GM21619 (cell line): ENCODE results near the gene MYO1E.
"Not testable (repeated sequence)": the region's sequence is repeated elsewhere in the genome, so short reads cannot be mapped to it uniquely, and the experiment has no call there.

Source experiments
- ATAC-seq: cut with Tn5 transposase; IDR thresholded peaks from one replicate; pipeline ENCODE4 v1.9.1; 2021; ENCODE audit not compliant: unreplicated experiment

Gene MYO1E

DNA sequence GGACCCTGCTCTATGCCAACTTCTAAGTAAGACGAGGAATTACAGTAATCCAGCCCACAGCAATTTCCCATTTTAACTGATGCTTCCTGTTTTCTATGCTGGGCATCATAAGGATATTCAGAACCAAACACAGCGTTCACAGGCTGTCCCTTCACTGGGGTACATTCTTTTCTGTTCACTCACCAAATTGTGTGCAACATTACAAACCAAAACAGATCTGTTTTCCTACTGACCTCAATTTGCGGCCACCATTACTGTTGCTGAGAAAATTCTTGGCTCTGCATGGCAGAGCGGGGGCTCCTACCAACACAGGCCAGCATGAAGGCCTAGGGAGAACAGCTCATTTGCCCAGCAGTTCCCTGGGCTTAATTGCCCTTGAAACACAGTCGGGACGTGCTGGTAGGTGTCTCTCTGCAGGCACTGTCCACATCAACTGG, 76.5 kb downstream of the MYO1E start:
- ATAC-seq: no peak

DNA sequence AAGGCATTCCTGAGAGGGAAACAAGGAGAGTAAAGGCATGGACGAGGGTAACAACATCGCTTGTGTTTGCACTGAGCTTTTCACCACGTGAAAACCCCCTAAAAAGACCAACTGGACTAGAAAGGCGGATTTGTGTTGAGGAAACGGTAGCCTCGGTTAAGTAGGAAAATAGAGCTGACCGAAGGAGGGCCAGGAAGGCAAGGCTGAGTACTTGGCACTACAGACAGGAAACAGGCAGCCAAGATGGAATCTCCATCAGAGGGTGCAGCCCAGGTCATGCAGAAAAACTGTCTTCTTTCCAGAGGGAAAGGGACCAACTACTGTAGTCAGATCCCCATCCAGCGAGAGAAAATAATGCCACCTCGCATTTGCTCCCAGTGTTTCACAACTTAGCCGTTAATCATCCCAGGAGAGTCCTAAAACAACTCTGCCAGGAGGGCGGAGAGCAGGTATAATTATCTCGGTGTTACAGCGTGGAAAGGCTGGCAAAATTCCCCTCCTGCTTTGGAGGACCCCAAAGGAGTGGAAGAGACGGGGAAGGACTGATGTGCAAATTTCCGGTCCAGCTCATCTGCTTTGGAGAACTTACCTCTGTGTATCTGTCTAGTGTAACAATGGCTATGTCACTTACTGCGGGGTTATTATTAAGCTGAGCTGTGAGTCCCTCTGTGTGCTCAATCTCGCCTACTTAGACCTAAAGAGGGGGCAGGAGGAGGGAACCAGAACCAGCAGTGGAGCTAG, 77.2 kb downstream of the MYO1E start:
- ATAC-seq: no peak

DNA sequence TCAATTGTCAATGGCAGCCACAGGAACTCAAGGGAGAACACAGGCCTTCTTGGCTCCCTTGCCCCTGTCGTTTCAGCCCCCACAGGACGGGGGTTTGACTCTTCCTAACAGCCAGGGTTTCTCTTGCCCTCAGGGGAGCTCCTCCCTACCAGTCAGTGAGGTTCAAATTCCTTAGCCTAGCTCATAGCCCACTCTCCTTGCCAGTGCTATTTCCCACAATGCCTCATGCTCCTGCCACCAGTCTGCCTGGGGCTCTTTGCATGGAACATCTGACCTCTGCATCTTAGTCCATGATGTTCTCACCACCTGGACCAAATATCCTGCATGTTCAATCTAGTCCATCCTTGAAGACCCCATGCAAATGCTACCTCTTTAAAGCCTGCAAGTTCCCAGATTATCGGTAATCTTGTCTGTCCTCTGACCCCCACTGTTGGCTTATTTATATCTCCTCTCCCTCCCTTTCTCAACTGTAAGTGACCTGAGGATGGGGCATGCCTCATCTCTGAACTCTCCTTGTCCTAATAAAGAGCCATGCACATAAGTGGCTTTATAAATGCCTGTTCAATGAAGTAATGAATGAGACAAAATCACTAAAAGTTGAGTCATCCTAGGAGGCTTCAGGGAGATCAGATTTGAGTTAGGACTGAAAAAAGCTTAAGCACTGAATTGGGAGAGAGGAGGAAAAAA, 78.0 kb downstream of the MYO1E start:
- no peak for ATAC-seq

DNA sequence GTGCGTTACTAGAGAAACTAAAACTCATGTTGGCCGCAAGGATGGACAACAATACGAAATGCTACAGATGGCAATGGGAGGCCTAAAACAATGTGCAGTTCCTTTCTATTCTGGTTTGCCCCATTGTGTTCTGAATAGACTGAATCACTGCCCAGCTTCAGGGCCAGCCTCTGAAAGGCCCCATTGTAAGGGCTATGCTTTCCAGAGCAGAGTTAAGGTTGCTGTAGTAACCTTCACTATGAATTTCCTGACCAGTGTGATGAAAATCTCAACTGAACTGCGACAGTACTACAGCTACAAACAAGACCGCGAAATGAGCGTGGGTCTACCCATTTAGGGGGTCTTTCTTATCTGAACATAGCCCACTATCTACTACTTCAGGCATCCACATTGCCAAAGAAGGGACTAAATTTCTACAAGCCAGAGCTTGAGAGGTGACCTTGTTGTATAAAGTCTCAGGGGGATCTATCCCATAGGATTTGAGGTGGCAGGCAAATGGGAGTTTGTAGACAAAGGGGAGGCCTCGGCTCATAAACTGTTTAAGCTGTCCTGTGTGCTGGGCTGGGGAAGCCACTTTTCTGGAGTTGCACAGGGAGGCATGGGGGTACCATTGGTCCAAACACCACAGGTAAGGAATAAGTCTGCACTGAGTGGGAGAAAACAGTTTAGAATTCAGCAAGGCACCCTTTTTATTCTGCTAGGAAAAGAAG, 80.1 kb downstream of the MYO1E start:
- no peak for ATAC-seq

DNA sequence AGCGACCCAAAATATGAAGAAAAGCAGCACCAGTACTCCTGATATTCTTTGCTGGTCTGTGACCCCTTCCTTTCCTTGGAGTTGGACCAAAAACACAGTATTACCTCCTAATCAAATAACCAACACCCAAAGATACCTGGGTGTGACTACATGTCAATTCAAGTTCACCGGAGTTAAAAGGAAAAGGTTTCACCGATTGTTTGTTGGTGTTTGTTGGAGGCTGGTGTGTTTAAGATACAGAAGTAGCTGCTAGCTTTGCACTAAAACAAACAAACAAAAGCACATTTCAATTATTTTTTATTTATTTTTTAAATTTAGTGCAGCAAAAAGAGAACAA, 81.5 kb downstream of the MYO1E start:
- no peak for ATAC-seq

DNA sequence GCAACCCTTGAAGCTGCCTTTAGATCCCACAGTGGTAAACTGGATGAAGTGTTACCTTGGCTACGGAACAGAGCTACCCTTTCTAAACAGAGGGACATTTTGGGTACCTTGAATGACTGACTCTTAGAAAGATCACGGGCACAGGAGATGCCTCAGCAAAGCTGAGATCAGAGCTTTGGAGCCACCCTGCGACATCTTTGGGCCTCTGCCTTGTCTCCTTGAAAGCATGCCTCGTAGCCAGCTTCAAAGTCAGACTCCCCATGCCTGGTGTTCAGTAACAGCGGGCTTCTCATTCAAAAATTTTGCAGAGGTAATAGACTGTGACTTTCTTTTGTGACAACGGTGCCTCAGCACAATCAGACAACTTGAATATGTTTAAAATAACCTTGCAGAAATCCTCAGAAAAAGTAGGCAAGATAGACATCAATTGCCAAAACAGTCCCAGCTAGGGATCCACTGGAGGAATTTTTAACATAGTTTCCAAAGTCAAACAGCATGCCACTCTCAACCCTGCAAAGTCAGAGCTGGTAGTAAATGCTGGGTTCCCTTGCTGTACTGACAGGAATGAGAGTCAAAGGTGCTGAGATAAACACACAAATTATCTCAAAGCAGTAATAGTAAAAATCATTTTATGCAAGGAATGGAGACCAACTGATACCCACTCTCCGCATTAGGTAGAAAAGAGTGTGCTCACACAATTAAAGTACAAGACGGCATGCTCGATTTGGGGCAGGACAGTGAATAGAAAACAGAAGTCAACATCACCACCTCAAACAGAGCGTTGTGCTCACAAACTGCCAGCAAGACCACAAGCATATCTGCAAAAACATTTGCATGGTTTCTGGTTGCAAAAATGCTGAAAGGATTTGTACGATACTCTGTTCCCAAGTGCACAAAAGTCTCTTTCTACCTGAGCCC, 82.1 kb downstream of the MYO1E start:
- peak; percentile 52 for ATAC-seq

DNA sequence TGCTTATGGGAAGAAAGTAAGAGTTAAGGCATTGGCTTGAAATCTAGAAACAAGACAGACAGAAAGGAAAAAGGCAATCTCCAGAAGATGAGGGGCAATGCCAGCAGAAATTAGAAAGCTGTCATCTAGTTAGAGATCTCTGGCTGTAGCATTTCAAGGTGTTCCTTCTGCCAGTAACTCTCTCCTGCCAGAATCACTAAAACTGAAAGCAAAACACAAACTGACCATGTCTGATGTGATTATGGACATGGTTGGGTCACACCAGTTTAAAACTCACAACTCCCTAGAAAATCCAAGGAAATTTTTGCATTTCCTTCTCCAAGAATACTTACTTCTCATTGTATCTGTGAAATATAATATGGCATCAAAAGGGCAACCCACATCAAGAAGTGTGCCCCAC, 83.1 kb downstream of the MYO1E start:
- ATAC-seq: no peak

DNA sequence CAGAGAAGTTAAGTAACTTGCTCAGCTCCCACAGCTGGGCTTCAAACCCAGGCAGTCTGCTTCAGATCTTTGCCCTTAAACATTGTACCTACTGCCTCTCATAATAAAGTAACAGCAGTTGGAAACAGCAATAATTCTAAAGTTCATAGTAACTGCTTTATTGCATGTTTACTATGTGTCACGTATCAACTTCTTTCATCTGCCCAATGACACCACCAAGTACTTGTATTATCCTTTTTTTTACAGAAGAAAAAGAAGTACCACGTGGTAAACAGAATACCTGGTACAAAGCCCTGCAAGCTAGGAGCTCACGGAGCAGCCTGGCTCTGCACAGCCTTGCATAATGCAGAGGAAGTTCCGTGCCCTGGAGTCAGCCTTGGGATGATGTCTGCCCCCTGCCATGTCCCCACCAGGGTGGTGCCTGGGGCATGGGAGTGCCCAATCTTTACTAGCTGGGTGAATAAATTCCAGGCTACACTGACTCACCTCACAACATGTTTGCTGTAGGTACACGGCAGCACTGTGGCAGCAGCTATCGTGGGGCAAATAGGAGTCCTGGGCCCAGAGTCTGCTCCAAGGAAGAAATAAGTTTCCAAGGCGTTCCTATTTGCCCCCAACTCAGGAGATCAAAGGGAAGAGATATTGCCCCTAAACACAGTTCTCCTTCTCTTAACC, 88.8 kb downstream of the MYO1E start:
- no peak for ATAC-seq

DNA sequence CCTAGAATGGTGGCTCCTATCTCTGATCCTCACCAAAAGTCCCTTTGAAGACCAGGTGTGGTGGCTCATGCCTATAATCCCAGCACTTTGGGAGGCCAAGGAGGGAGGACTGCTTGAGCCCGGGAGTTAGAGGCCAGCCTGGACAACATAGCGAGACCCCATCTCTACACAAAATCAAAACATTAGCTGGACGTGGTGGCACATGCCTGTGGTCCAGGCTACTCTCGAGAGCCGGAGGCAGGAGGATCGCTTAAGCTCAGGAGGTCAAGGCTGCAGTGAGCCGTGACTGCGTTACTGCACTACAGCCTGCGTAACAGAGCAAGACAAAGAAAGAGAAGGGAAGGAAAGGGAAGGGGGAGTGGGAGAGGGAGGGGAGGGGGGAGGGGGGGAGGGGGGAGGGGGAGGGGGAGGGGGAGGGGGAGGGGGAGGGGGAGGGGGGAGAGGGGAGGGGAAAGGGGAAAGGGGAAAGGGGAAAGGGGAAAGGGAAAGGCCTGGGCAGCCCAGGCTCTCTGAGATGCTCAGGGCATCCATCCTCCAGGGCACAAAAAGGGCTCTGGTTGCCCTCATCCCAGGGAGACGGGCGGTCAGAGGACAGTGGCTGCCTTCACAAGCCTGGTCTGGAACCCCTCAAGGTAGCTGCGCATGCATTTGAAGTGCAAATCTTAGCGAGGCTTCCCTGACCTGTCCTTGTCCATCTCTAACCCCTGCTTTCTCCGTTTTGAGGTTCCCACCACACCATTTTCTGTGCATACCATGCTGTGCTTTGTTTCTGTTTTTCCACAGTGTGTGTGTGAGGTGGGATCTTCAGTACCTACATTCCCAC, 89.9 kb downstream of the MYO1E start:
- ATAC-seq: no peak

DNA sequence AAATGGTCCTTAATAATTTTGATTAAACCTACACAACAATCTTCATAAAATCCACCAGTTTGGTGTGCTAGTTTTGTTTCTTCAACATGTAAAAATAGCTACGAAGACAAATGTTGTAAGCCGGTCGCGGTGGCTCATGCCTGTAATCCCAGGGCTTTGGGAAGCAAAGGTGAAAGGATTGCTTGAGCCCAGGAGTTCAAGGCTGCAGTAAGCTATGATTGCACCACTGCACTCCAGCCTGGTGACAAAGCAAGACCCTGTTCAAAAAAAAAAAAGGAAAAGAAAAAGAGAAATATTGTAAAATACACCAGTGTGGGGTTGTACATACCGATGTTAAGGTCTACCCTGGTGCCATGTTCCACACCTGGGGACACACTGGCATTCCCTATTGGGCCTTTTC, 91.0 kb downstream of the MYO1E start:
- no peak for ATAC-seq

DNA sequence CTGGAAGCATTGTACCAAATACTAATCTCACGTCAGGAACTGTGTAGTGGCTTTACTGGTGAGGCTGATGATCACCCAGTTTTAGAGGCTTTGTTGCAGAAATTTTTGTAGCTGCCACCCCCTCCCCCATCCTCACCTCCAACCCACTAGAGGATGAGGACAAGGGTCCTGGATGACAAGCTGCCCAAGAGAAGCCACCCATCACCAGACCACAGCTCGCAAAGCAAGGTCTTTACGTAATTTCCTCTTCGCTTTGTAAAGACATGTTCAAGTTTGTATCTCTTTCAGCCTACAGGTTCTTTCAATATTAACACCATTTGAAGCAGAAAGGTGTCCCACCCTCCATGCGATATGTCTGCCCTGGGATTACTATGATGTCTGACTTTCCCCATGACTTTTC, 91.8 kb downstream of the MYO1E start:
- no peak for ATAC-seq

DNA sequence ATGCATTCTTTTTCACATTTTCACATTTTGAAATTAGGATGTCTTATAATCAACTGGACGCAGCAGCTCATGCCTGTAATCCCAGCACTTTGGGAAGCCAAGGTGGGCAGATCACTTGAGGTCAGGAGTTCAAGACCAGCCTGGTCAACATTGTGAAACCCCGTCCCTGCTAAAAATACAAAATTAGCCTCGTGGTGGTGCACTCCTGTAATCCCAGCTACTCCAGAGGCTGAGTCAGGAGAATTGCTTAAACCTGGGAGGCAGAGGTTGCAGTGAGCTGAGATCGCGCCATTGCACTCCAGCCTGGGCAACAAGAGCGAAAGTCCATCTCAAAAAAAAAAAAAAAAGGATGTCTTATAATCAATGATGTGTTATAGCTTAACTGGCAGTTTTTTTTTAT, 92.4 kb downstream of the MYO1E start:
- ATAC-seq: not testable (repeated sequence)

DNA sequence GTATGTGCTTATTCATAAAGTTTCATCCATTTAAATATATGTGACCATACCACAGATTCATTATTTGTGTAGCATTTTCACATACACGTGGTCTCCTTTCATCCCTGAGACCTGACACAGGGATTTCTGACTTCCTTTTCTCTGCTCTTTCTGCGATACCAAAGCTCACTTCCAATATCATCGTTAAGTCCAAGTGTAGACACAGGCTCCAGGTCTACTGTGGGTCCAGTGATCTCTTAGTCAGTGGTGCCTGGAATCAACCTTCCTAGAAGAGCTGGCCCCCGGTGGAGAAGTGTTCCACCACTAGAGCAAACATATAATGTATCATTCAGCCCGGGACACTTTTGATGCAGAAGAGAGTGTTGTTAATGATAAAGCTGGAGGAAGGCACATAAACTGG, 93.6 kb downstream of the MYO1E start:
- no peak for ATAC-seq

DNA sequence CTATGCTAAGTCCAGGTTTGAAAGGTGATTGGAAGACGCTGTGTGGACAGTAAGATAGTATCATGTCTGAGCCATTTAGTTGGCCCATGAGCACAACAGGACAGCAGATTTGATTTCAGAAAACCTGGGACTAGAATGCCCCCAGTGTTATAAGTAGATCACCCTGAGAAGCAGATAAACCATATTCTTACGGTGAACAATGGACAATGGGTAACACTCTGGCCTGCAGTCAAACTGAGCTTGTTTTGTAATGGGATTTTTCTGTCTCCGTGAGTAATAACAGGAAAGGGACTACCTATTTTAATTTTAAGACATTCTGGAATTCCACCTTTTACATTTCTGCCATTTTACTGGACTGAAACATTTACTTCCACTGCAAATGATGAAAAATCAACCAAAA, 94.6 kb downstream of the MYO1E start:
- ATAC-seq: no peak

DNA sequence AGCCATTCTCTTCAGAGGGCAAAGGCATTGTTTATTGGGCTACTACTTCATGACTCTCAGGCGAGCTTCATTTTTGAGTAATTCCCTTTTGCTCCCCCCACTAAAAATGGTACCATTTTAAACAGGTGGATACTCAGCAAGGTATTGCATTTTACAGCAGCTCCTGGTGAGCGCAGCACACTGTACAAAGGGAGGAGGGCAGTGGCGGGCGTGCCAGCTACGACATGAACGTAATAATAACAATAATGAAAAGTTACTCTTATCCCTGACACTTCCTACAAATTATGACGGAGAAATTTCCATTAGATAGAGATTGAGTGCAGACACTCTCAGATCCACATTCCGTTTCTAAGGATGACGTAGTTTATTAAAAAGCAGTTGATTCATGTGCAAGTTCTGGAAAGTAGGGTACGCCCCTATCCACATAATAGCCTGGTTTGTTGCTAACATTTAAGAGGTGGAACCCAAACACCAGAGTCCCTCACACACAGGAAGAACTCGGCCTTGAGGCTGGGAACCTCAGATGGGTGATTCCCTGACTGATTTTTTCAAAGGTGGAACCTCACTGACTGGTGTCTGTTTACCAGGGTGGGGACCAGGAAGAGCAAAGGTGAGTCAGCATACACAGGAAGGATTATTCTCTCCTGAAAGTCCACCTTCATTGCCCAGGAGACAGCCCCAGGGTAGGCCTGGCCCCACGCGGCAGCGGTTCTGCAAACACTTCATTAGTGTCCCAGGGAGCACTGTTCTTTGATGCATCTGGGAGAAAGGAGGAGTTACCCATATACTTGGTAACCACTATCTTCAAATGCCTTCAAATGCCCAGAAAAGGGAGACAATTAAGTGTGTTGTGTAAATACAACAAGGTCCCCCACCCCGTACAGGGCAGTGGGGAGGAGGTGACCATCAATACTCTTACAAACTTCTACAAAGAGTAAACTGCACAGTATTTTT, 96.2 kb downstream of the MYO1E start:
- ATAC-seq: no peak

DNA sequence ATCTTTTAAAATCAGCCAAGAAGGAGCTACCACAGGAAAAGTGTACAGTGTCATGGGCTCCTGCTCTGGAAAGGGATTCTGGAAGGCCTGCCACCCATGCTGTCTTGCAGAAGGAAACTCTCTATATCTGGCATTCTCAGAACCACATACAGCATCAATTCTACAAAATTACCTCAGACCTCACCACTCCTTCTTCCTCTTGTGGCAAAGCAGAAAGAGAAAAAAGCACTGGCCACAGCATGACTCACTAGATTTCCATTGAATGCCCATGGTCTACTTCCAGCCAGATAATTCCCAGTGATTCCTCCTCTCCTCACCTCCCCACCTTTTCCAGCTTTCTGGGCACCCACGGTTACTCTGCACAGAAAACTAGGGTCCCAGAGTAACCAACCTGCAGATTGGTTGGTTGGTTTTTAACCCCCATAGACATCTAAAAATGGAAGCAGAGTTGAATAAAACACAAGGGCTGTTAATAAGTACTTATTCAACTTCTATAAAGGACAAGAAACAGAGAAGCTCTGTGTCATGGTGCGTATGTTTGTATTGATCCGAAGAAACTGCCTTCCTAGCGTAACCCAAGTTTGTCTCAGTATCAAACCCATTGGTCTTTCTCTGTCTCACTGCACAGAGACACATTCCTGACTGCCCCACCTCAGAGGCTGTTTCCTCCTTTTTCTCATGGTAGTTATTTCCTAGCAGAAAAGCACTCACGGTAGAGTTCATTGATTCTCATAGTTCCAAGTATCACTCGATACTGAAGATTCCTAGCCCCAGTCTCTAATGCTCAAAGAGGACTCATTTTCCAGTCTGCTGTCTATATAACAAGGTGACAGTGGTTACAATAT, 98.3 kb downstream of the MYO1E start:
- ATAC-seq: no peak

DNA sequence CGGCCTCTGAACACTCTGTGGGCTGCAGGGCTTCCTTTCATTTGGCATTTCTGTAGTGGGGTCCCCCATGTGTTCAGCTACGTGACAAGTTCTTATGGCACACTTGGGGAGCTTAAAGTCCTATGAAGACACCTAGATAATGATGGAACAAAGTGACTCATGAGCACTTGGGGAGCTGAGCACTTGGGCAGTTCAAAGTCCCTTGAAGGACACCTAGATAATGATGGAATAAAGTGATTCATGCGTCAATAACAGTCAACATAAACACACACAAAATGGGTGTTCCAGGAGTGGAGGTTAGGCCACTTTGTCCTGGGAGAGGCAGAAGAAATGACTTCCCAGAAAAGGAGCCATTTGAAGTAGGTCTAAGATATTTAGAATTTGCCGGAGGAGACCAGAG, 99.4 kb downstream of the MYO1E start:
- ATAC-seq: no peak
